Effector CD8-positive, alpha-beta T cell (primary cell): ENCODE data around the gene NR0B2.

Experiments
- DNase-seq: peaks from one replicate; lab custom pipeline; 2025; lab: John Stamatoyannopoulos, UW

The NR0B2 gene

DNA sequence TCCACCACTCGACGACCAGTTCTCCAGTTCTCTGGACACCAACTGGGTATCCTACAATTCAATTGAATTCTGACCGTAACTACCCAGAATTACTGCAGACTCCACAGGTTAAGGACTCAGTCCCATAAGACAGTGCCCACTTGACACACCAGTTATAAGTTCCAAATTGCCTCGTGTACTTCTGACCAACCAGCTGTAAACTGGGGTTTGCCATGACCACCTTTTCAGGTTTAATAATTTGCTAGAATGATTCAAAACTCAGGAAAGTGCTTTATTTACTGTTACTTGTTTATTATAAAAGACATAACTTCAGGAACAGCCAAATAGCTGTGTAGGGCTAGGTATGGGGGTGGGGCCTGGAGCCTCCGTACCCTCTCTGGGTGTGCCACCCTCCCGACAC is 23.0 kb upstream of the NR0B2 start:
- no peak for DNase-seq

GRCh38 chr1:26932531-26932930 is 18.8 kb upstream of the NR0B2 start:
- DNase-seq = no peak

- DNase-seq = no peak
Observed at GRCh38 chr1:26923711-26924110, 9.9 kb upstream of the NR0B2 start.

- DNase-seq = no peak
Observed at GRCh38 chr1:26922901-26923300, 9.1 kb upstream of the NR0B2 start.

DNA sequence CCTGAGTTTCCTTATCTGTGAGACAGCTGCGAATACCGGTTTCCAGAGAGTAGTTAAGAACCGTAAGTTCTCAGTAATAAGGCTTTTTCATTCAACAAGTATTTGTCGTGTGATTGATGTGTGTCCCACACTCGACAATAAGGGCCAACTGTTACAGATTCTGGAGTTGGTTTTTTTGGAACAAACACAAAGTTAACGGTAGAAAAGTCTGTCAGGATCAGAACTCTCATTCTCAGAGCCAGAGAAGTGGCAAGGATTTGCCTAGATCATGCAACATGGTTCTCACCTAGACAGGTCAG is 8.6 kb upstream of the NR0B2 start:
- DNase-seq = no peak

- peak; percentile 93 for DNase-seq
Observed at GRCh38 chr1:26921540-26922430, 8.0 kb upstream of the NR0B2 start, which contains the start of gene NUDC. Gene NUDC (plus strand): TSS chr1:26921743. CDS start chr1:26921849, 106 bp downstream.

DNA sequence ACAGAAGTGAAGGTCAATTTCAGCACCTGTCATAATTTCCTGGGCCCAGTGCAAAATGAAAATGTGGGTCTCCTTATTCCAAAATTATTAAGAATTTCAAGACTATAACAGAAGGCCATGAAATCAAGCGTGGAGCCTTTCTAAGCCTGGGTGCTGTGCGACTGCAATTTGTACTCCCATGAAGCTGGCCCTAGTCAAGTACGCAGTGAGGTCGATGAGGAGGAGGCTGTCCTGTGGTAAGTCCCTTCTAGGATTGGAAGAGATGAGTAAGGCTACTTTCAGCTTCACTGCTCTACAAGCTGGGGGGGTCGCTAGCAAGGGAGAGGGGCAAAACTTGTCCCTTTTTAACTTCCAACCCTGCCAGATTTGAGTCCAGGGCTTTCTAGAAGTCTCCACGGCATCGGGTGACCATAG is 7.4 kb upstream of the NR0B2 start:
- DNase-seq = no peak

GRCh38 chr1:26915204-26915842 is 1.5 kb upstream of the NR0B2 start:
- no peak for DNase-seq

GRCh38 chr1:26913389-26913753 is 404 bp downstream of the NR0B2 start:
- no peak for DNase-seq

- DNase-seq = no peak
Observed at GRCh38 chr1:26912147-26912490, 1.7 kb downstream of the NR0B2 start.

DNA sequence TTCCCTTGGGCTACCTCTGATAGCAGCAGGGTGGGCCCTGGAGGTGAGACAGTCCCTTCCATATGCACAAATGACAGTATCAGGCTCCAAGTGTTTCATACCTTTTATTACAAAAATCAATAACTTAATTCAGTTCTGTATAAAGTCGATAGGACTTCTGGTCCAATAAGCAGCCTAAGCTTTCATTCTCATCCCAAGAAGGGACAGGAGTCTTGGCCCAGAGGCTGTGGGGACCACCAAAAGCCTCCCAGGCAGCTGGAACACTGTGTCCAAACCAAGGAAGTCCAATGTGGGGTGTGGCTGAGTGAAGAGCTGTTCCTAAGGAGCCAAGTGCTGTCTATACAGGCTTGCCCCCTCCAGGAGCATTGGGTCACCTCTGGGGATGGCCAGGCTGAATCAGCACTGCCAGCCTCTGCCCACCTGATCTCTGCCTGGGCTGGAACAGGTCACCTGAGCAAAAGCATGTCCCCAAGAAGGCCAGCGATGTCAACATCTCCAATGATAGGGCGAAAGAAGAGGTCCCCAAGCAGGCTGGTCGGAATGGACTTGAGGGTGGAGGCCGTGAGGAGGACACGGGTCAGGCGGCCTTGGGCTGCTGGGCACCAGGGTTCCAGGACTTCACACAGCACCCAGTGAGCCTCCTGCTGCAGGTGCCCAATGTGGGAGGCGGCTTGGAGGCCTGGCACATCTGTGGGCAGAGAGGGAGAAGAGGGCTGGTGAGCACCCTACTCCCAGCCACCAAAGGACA is 2.2 kb downstream of the NR0B2 start:
- DNase-seq = no peak

DNA sequence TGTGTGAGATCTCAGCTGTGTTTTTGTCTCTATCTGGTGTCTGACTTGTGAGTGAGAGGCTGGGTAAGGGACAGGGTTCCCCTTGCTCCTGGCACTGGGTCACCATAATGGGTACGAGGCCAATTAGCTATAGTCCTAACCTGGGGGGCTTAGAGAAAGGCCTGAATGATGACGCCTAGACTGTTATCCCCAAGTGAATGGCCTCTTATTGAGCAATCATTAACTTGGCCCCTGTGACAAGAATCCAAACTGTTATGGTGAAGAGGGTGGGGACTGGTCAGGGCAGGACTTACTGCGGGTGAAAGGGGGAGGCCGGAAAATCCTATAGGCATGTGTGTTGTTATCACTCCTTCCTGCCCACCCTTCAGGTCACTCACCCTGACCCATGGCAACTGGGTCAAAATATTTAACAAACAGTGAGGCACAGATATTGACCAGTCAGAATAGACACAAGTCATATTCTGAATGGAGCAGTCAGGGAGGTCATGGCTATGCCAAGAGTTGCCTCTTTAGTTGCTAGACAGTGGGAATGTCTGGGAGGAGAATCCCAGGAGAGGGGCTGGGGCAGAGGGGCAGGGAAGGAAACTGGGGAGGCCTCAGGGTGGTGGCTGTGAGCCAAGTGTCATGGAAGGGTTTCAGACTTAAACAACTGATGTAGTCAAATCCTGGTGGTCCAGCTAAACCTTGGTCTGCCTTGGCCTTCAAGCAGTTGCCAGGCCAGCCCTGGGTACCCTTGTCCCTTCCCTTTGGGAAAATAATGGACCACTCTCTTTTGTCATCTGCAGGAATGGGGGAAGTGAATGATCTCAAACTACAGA is 3.2 kb downstream of the NR0B2 start:
- no peak for DNase-seq

GRCh38 chr1:26909951-26910342 is 3.8 kb downstream of the NR0B2 start:
- DNase-seq = no peak

DNA sequence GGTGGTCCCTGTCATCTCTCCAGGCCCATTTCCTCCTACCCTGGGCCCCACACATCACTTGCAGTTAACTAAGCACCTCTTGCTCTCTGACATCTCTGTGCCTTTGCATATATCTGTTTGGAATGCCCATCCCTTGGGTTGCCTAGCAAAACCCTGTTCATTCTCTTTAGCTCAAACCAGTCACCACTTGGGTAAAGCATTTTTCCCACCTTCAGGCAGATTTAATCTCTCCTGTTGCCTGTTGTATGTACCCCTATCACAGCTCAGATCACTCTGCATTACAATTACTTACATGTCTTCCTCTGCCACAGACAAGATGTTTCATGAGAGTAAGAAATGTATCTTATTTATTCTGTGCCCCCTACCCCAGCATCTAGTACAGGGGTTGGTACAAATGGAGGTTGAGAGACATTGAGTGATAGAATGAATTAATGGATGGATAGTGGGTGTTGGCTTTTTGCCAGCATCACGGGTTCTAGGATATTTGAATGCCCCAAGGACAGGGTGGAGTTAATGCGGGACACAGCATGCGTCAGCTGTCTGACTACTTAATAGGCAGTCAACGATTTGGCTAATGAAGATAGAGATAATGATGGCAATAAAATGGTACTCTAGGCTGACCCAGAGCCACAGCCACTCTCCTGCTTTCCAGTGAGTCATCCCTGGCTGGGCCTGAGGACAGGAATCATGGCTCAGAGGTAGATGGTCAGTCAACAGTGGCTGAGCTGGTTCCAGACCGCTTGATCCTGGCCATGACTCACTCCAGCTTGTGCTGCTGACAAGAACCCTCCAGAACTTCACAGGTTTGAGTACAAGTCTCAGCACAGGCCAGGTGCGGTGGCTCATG is 6.5 kb downstream of the NR0B2 start:
- no peak for DNase-seq

DNA sequence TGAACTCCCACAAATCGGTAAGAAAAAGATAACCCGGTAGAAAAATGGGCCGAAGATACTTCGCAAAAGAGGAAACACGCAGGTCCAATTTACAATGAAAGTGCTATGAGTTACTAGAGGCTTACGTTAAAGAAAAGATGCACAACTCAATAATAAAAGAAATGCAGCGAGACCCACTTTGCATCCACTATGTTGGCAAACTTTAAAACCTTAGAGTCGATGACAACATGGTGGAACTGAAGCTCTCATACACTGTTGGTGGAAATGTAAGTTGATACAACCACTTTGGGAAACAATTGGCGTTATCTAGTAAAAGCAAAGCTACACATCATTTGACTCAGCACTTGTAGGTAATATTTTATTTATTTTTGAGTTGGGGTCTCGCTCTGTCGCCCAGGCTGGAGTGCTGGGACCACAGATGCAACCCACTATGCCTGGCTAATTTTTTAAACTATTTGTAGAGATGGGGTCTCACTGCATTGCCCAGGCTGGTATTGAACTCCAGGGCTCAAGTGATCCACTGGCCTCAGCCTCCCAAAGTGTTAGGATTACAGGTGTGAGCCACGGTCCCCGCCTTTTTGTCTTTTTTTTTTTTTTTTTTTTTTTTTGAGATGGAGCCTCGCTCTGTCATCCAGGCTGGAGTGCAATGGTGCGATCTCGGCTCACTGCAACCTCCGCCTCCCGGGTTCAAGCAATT is 12.8 kb downstream of the NR0B2 start:
- DNase-seq = no peak

- peak; percentile 83 for DNase-seq
Observed at GRCh38 chr1:26900001-26900814, 13.6 kb downstream of the NR0B2 start, which contains the start of gene GPATCH3. Gene GPATCH3 (minus strand): TSS chr1:26900467. CDS start chr1:26900442, 25 bp downstream.

DNA sequence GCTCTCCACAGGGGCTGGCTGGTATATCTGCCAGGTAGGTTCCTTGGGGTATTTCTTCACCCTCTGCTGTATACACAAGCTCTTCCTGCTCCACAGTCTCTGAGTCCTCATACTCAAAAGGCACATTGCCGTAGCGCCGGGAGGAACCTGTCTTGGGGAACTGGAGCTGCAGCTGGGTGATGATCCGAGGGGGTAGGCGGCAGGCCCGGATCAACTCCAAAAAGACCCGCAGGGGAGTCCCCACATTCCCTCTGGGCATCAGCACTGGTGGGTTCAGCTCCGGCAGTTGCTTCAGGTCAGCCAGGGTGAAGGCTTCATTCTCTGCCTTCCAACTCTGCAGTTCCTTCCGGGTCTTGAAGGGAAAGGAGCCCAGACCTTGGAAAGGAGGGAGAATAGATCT is 16.4 kb downstream of the NR0B2 start:
- no peak for DNase-seq

GRCh38 chr1:26894263-26894662 is 19.5 kb downstream of the NR0B2 start:
- no peak for DNase-seq

- DNase-seq = no peak
Observed at GRCh38 chr1:26890467-26890796, 23.3 kb downstream of the NR0B2 start.
